ENCODE results near the gene GAP43.

GAP43 gene

DNA sequence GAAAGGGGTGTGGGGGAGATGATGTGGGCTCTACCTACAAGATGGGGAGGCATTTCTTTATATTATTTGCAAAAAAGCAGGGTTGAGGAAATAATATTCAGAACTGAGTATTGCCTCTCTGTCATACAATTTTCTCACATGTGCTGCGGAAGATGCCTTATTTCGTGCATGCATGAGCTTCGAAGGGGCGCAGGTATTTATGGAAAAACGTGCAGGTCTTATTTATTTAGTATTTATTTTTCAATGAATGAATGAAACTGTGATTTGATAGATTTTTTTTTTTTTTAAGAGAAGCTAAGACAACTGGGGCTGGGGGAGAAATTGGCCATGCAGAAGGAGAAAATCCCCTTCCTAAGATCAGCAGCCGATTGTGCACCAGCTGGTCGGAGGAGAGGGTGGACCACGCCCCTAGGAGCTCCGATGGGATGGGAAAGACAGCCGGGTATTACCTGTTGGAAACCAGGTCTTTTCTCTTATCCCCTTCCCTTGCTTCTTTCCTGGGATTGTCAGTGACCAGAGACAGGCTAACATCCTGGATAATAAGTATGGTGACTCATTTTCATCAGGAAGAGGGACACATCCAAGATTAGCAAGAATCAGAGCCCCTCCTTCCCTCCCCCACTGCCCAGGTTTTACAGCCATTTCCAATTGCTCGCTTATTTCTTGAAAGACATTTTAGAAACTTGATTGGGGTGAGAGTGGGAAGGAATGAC, 875 bp downstream of the GAP43 start:
- Histone ChIP-seq H3K27me3 (ENCODE audit: low read length) (no peaks in the 10 kb centered on the region), H3K27ac (ENCODE audit: low read depth, low read length) (no peak overlapping the region), H3F3A (ENCODE audit: insufficient read depth) (no peaks in the 10 kb centered on the region), H2AFZ (ENCODE audit: low read depth, low read length, severe bottlenecking) (no peak overlapping the region), H3K9ac (ENCODE audit: low read length) (no peak overlapping the region), H3K9me3 (ENCODE audit: insufficient read depth, low read length) (no peaks in the 10 kb centered on the region), H4K20me1 (ENCODE audit: low read depth, low read length) (no peaks in the 10 kb centered on the region), H3K4me2 (ENCODE audit: low read depth, low read length, poor library complexity, severe bottlenecking) (no peak overlapping the region), H3K4me3 (ENCODE audit: insufficient read depth, low read length, poor library complexity, severe bottlenecking) (no peak overlapping the region), H3K79me2 (ENCODE audit: insufficient read depth, low read length) (no peaks in the 10 kb centered on the region), H3K9me2 (replicated peaks; ENCODE audit: insufficient read depth, low read length) (no peaks in the 10 kb centered on the region), H3K36me3 (ENCODE audit: low read length) (no peaks in the 10 kb centered on the region)
- TF ChIP-seq, protein P1, sequence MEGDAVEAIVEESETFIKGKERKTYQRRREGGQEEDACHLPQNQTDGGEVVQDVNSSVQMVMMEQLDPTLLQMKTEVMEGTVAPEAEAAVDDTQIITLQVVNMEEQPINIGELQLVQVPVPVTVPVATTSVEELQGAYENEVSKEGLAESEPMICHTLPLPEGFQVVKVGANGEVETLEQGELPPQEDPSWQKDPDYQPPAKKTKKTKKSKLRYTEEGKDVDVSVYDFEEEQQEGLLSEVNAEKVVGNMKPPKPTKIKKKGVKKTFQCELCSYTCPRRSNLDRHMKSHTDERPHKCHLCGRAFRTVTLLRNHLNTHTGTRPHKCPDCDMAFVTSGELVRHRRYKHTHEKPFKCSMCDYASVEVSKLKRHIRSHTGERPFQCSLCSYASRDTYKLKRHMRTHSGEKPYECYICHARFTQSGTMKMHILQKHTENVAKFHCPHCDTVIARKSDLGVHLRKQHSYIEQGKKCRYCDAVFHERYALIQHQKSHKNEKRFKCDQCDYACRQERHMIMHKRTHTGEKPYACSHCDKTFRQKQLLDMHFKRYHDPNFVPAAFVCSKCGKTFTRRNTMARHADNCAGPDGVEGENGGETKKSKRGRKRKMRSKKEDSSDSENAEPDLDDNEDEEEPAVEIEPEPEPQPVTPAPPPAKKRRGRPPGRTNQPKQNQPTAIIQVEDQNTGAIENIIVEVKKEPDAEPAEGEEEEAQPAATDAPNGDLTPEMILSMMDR (IDR thresholded peaks at IDR 0.05; ENCODE audit: insufficient read depth, low read length, poor library complexity, severe bottlenecking): no peak
- no peak for TF ChIP-seq EZH2phosphoT487 (conservative IDR thresholded peaks at IDR 0.05; ENCODE audit: low read length)

DNA sequence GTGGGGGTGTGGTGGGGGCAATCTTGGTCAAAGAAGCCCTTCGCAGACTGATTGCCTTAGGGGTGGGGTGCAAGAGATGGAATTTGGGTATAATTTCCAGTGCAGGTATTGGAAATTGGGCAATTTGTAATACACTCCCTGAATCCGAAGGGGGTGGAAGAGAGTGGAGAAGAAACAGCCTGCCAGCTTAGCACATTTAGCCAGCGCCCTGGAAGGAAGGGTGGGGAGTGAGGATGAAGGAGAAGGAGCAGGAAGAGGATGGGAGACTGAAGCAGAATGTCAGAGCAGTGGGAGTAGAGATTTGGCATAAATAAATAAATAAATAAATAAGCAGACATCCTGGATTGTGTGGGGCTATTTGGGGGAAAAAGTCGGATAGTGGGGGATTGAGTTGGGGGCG, 1.6 kb downstream of the GAP43 start:
- Histone ChIP-seq H3K4me2 (ENCODE audit: low read depth, low read length, poor library complexity, severe bottlenecking) (no peak overlapping the region), H3K4me3 (ENCODE audit: insufficient read depth, low read length, poor library complexity, severe bottlenecking) (no peak overlapping the region), H3K27ac (ENCODE audit: low read depth, low read length) (no peak overlapping the region), H3K9me3 (ENCODE audit: insufficient read depth, low read length) (no peaks in the 10 kb centered on the region), H3K9me2 (replicated peaks; ENCODE audit: insufficient read depth, low read length) (no peaks in the 10 kb centered on the region), H3K27me3 (ENCODE audit: low read length) (no peaks in the 10 kb centered on the region), H2AFZ (ENCODE audit: low read depth, low read length, severe bottlenecking) (no peak overlapping the region), H4K20me1 (ENCODE audit: low read depth, low read length) (no peaks in the 10 kb centered on the region), H3K79me2 (ENCODE audit: insufficient read depth, low read length) (no peaks in the 10 kb centered on the region), H3F3A (ENCODE audit: insufficient read depth) (no peaks in the 10 kb centered on the region), H3K9ac (ENCODE audit: low read length) (no peak overlapping the region), H3K36me3 (ENCODE audit: low read length) (no peaks in the 10 kb centered on the region)
- no peak for TF ChIP-seq EZH2phosphoT487 (conservative IDR thresholded peaks at IDR 0.05; ENCODE audit: low read length)
- TF ChIP-seq, protein P1 (IDR thresholded peaks at IDR 0.05; ENCODE audit: insufficient read depth, low read length, poor library complexity, severe bottlenecking): no peak

DNA sequence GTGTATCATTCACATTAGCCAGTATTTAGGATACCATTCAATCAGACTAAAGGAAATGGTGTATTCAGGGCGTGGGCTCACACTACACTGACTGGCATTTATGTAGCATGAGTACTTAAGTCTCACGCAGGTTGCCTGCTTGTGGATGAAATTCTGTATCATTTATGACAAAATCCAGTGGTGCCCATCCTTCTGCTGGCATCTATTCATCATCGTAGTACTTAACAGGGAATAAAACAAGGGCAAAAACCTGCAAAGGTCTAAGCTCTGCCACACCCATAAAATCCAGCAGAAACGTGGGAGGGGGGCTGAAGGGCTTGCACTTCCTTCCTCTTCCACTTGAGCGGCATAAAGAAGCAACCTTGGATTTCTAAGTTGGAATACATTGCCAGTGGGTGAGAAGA, 2.7 kb downstream of the GAP43 start:
- H3K9me2 ChIP-seq (replicated peaks; ENCODE audit: insufficient read depth, low read length): no peaks in the 10 kb centered on the region
- H3K9ac ChIP-seq (ENCODE audit: low read length): no peak overlapping the region
- no peak overlapping the region for H3K27ac ChIP-seq (ENCODE audit: low read depth, low read length)
- no peak overlapping the region for H3K4me2 ChIP-seq (ENCODE audit: low read depth, low read length, poor library complexity, severe bottlenecking)
- H3K9me3 ChIP-seq (ENCODE audit: insufficient read depth, low read length): no peaks in the 10 kb centered on the region
- H3K36me3 ChIP-seq (ENCODE audit: low read length): no peaks in the 10 kb centered on the region
- H4K20me1 ChIP-seq (ENCODE audit: low read depth, low read length): no peaks in the 10 kb centered on the region
- no peaks in the 10 kb centered on the region for H3K27me3 ChIP-seq (ENCODE audit: low read length)
- H3K4me3 ChIP-seq (ENCODE audit: insufficient read depth, low read length, poor library complexity, severe bottlenecking): no peak overlapping the region
- TF ChIP-seq EZH2phosphoT487 (conservative IDR thresholded peaks at IDR 0.05; ENCODE audit: low read length): no peak
- TF ChIP-seq, protein P1 (IDR thresholded peaks at IDR 0.05; ENCODE audit: insufficient read depth, low read length, poor library complexity, severe bottlenecking): no peak
- H2AFZ ChIP-seq (ENCODE audit: low read depth, low read length, severe bottlenecking): no peak overlapping the region
- no peaks in the 10 kb centered on the region for H3F3A ChIP-seq (ENCODE audit: insufficient read depth)
- no peaks in the 10 kb centered on the region for H3K79me2 ChIP-seq (ENCODE audit: insufficient read depth, low read length)
